ENCODE results near the gene TCF25. TPM values are rescaled to one million over a fixed set of nuclear protein-coding genes. Genes with fewer than 3 reads are reported as not detected.
"Not testable (repeated sequence)": the region's sequence is repeated elsewhere in the genome, so short reads cannot be mapped to it uniquely, and the experiment has no call there.

The TCF25 gene
- total RNA-seq, 1 experiment from 2014 or later = 79.6 TPM

GRCh38 chr16:89873972-89874689, 739 bp downstream of the TCF25 start:
- no peak overlapping the region for H2AFZ ChIP-seq (ENCODE audit: low read length)
- DNase-seq (peak; percentile 89), ATAC-seq (peak; percentile 75)
- peak overlapping the region; percentile 97 for H3K9ac ChIP-seq (ENCODE audit: low read length)
- no peaks in the 10 kb centered on the region for H3K9me3 ChIP-seq (ENCODE audit: low read length)
- H3K27ac ChIP-seq (ENCODE audit: low read length) = peak overlapping the region; percentile 98
- BruUV-seq (replicated peaks) = no TSS peak
- ChIA-PET POLR2A (ENCODE audit: unreplicated experiment) (interaction anchor here (0.7 to 1.2 kb wide), 2 partner anchors 11 to 120 kb away, joined by 7 to 18 read pairs; no protein-coding TSS in a partner anchor), CTCF (no interaction called here)
- peak overlapping the region; percentile 79 for H3K4me3 ChIP-seq (ENCODE audit: low read length)
- intact Hi-C loops (cut with micrococcal nuclease) = loop anchor here (5.0 kb wide), 1 partner anchor 172 kb away; the partner anchor contains the start of gene SPATA2L
- peaks cover 48% of the 10 kb centered on the region for H3K79me2 ChIP-seq (ENCODE audit: low read length)
- no peaks in the 10 kb centered on the region for H3K9me2 ChIP-seq (replicated peaks; ENCODE audit: low read length)
- H3K27me3 ChIP-seq (ENCODE audit: low read length) = no peaks in the 10 kb centered on the region
- peaks cover 20% of the 10 kb centered on the region for H3K36me3 ChIP-seq (ENCODE audit: low read depth, low read length)
- TF ChIP-seq EZH2 (IDR thresholded peaks at IDR 0.05; ENCODE audit: low read length, unreplicated experiment) = no peak
- TF ChIP-seq CTCF (conservative IDR thresholded peaks at IDR 0.05; ENCODE audit: low read depth, low read length) = no peak
- no peak for TF ChIP-seq EZH2phosphoT487 (IDR thresholded peaks at IDR 0.05; ENCODE audit: borderline replicate concordance, low read length)
- H3K4me2 ChIP-seq (ENCODE audit: low read length) = peak overlapping the region; percentile 97
- peaks cover 17% of the 10 kb centered on the region for H3K4me1 ChIP-seq (ENCODE audit: insufficient read depth, low read length)
- H4K20me1 ChIP-seq (ENCODE audit: low read length) = peaks cover 23% of the 10 kb centered on the region
- no peaks in the 10 kb centered on the region for H3F3A ChIP-seq (ENCODE audit: low read length, unreplicated experiment)

GRCh38 chr16:89879123-89879522, 5.7 kb downstream of the TCF25 start:
- Histone ChIP-seq H4K20me1 (ENCODE audit: low read length) (peaks cover 27% of the 10 kb centered on the region), H3K36me3 (ENCODE audit: low read depth, low read length) (peaks cover 31% of the 10 kb centered on the region), H3K79me2 (ENCODE audit: low read length) (peaks cover 67% of the 10 kb centered on the region)
- H3K9me3 ChIP-seq (ENCODE audit: low read length); ATAC-seq; CTCF ChIA-PET; H3F3A ChIP-seq (ENCODE audit: low read length, unreplicated experiment); H3K4me3 ChIP-seq (ENCODE audit: low read length); BruUV-seq (replicated peaks); H3K9ac ChIP-seq (ENCODE audit: low read length); H2AFZ ChIP-seq (ENCODE audit: low read length); intact Hi-C loops (cut with micrococcal nuclease); H3K27me3 ChIP-seq (ENCODE audit: low read length); H3K27ac ChIP-seq (ENCODE audit: low read length); POLR2A ChIA-PET (ENCODE audit: unreplicated experiment); H3K4me2 ChIP-seq (ENCODE audit: low read length); H3K9me2 ChIP-seq (replicated peaks; ENCODE audit: low read length); H3K4me1 ChIP-seq (ENCODE audit: insufficient read depth, low read length); DNase-seq: not testable (repeated sequence)

GRCh38 chr16:89880477-89881367, 7.3 kb downstream of the TCF25 start:
- peaks cover 16% of the 10 kb centered on the region for H4K20me1 ChIP-seq (ENCODE audit: low read length)

More at GRCh38 chr16:89880477-89881367, 7.3 kb downstream of the TCF25 start:
- H3K4me2 ChIP-seq (ENCODE audit: low read length) = no peak overlapping the region
- H3F3A ChIP-seq (ENCODE audit: low read length, unreplicated experiment) = no peaks in the 10 kb centered on the region
- no peaks in the 10 kb centered on the region for H3K4me1 ChIP-seq (ENCODE audit: insufficient read depth, low read length)
- H3K27ac ChIP-seq (ENCODE audit: low read length) = no peak overlapping the region
- no peaks in the 10 kb centered on the region for H3K9me2 ChIP-seq (replicated peaks; ENCODE audit: low read length)
- BruUV-seq (replicated peaks) = no TSS peak
- ATAC-seq (no peak), DNase-seq (no peak)
- TF ChIP-seq EZH2 (IDR thresholded peaks at IDR 0.05; ENCODE audit: low read length, unreplicated experiment) (no peak), CTCF (conservative IDR thresholded peaks at IDR 0.05; ENCODE audit: low read depth, low read length) (no peak), EZH2phosphoT487 (IDR thresholded peaks at IDR 0.05; ENCODE audit: borderline replicate concordance, low read length) (no peak)
- no peak overlapping the region for H2AFZ ChIP-seq (ENCODE audit: low read length)
- H3K9ac ChIP-seq (ENCODE audit: low read length) = no peak overlapping the region
- intact Hi-C loops (cut with micrococcal nuclease) = no loop called here
- no peak overlapping the region for H3K4me3 ChIP-seq (ENCODE audit: low read length)
- CTCF ChIA-PET = no interaction called here
- peaks cover 52% of the 10 kb centered on the region for H3K79me2 ChIP-seq (ENCODE audit: low read length)
- no peaks in the 10 kb centered on the region for H3K27me3 ChIP-seq (ENCODE audit: low read length)
- H3K36me3 ChIP-seq (ENCODE audit: low read depth, low read length) = peaks cover 26% of the 10 kb centered on the region
- POLR2A ChIA-PET (ENCODE audit: unreplicated experiment) = no interaction called here
- no peaks in the 10 kb centered on the region for H3K9me3 ChIP-seq (ENCODE audit: low read length)

Measured in PC-3 (cell line).